ENCODE measurements around the gene WDR83. TPM values are rescaled to one million over a fixed set of nuclear protein-coding genes. Genes with fewer than 3 reads are reported as not detected.

The WDR83 gene
- total and polyA plus RNA-seq, 2 of the 8 experiments (the other 6 are each of a cell fraction or from before 2014, with no cell fraction given): 12.6 to 15.3 TPM

- TF ChIP-seq ZNF274 (IDR thresholded peaks at IDR 0.05; ENCODE audit: borderline replicate concordance, extremely low read depth, low read length) (no peak), BRCA1 (IDR thresholded peaks at IDR 0.05; ENCODE audit: low read depth, low read length) (no peak), HDAC6 (IDR thresholded peaks at IDR 0.05; ENCODE audit: low read depth, low read length) (no peak), ATF3 (IDR thresholded peaks at IDR 0.05; ENCODE audit: insufficient read depth, low read depth, low read length) (peak; percentile 93), CREB1 (IDR thresholded peaks at IDR 0.05) (no peak), SUZ12 (IDR thresholded peaks at IDR 0.05; ENCODE audit: low read length) (no peak), RXRA (IDR thresholded peaks at IDR 0.05; ENCODE audit: insufficient read depth, low read depth, low read length) (no peak), SIX5 (IDR thresholded peaks at IDR 0.05; ENCODE audit: low read depth, low read length) (no peak; the same call in 1 of the 2 replicates), SP2 (IDR thresholded peaks at IDR 0.05; ENCODE audit: low read length) (peak; percentile 92), SAP30 (IDR thresholded peaks at IDR 0.05; ENCODE audit: insufficient read depth, insufficient replicate concordance, low read length) (peak; percentile 59), RNF2 (IDR thresholded peaks at IDR 0.05; ENCODE audit: borderline replicate concordance, low read depth, low read length, missing control alignments, poor library complexity, severe bottlenecking) (no peak), SIRT6 (IDR thresholded peaks at IDR 0.05; ENCODE audit: low read length) (no peak), TBP (IDR thresholded peaks at IDR 0.05; ENCODE audit: low read depth, low read length) (peak; percentile 76), POU5F1 (IDR thresholded peaks at IDR 0.05; ENCODE audit: low read depth, low read length) (no peak)
Observed at GRCh38 chr19:12722566-12723380, 56.2 kb downstream of the WDR83 start (continued).

All from H1 (cell line).